ENCODE data around the gene CLBA1.
"Not testable (repeated sequence)": the region's sequence is repeated elsewhere in the genome, so short reads cannot be mapped to it uniquely, and the experiment has no call there.

- not testable (repeated sequence) for TF ChIP-seq CTCF (IDR thresholded peaks at IDR 0.05); POLR2A (IDR thresholded peaks at IDR 0.05); POLR2AphosphoS5 (IDR thresholded peaks at IDR 0.05; ENCODE audit: insufficient read depth in 1 of 2, low read depth in 1 of 2)
Measured at GRCh38 chr14:104947881-104948735, 37.5 kb upstream of the CLBA1 start.

All from vagina (tissue), 2 donors.